H1 (cell line): ENCODE measurements around the gene TOP3B. TPM values are rescaled to one million over a fixed set of nuclear protein-coding genes. Genes with fewer than 3 reads are reported as not detected.

Experiments used
- CTCF ChIA-PET: fragments of 300-600 bp; sonication (Branson Sonifier 250); formaldehyde crosslinking; loops from one replicate; lab custom pipeline; 2021; ENCODE audit not compliant: partially characterized antibody; lab: Charles Lee
- POLR2A ChIA-PET: fragments of 300-600 bp; sonication (Branson Sonifier 250); formaldehyde crosslinking; loops from one replicate; lab custom pipeline; 2021; ENCODE audit warnings: inconsistent platforms; ENCODE audit not compliant: partially characterized antibody; lab: Charles Lee
- DNase-seq, 2 experiments: peaks; one replicate each; pipeline versions ENCODE4 v3.0.0 to v3.0.0-alpha.2; 2010 to 2022; ENCODE audit warnings: low spot score in 2 of 2, low read depth in 1 of 2, mixed read lengths in 1 of 2
- FAIRE-seq: peaks from 2 replicates; lab custom pipeline; 2011; peaks lifted over from hg19 to GRCh38; lab: Jason Lieb, UNC
- H2AFZ ChIP-seq: 2 replicates; pipeline ENCODE4 v1.8.1; 2012; ENCODE audit warnings: low read length, inconsistent platforms
- H2AK5ac ChIP-seq: 2 replicates; pipeline ENCODE4 v1.6.1; 2013; ENCODE audit warnings: low read depth, low read length
- H2BK120ac ChIP-seq: replicated peaks from 2 replicates; pipeline ENCODE3; 2013; ENCODE audit warnings: low read depth, low read length, inconsistent platforms
- H2BK12ac ChIP-seq: 2 replicates; pipeline ENCODE4 v1.6.1; 2013; ENCODE audit warnings: low read depth, low read length
- H2BK15ac ChIP-seq: 2 replicates; pipeline ENCODE4 v1.6.1; 2013; ENCODE audit warnings: low read length
- H2BK20ac ChIP-seq: 2 replicates; pipeline ENCODE4 v1.6.1; 2013; ENCODE audit warnings: low read length
- H2BK5ac ChIP-seq: 2 replicates; pipeline ENCODE4 v1.6.1; 2013; ENCODE audit warnings: low read depth, low read length
- H3K14ac ChIP-seq: 2 replicates; pipeline ENCODE4 v1.6.1; 2013; ENCODE audit warnings: inconsistent platforms; ENCODE audit not compliant: insufficient read length
- H3K18ac ChIP-seq: 2 replicates; pipeline ENCODE4 v1.6.1; 2013; ENCODE audit warnings: low read length; ENCODE audit errors: extremely low read depth
- H3K23ac ChIP-seq: 2 replicates; pipeline ENCODE4 v1.6.1; 2013; ENCODE audit warnings: inconsistent platforms; ENCODE audit not compliant: insufficient read length
- H3K23me2 ChIP-seq: 2 replicates; pipeline ENCODE4 v1.6.1; 2013; ENCODE audit warnings: low read depth, low read length
- H3K27ac ChIP-seq: 2 replicates; pipeline ENCODE4 v1.6.1; 2011; ENCODE audit warnings: low read depth, low read length, inconsistent platforms
- H3K27me3 ChIP-seq, 4 experiments: replicated peaks in 1 of 4; 1 replicate in 1 of 4; 2 replicates in 3 of 4; pipeline versions ENCODE4 v1.6.1 to v1.8.1; 2011 to 2013; ENCODE audit warnings: low read length in 3 of 4, mild to moderate bottlenecking in 3 of 4, inconsistent platforms in 2 of 4, mixed read lengths in 2 of 4, moderate library complexity in 1 of 4; ENCODE audit not compliant: control insufficient read depth in 3 of 4, insufficient read depth in 3 of 4; ENCODE audit errors: extremely low read depth in 1 of 4
- H3K36me3 ChIP-seq, 4 experiments: 2 replicates each; pipeline versions ENCODE4 v1.6.1 to v1.8.1; 2011 to 2013; ENCODE audit warnings: mild to moderate bottlenecking in 4 of 4, low read length in 3 of 4, moderate library complexity in 2 of 4, control low read depth in 1 of 4, inconsistent platforms in 1 of 4; ENCODE audit not compliant: insufficient read depth in 4 of 4, control insufficient read depth in 2 of 4
- H3K4ac ChIP-seq: replicated peaks from 2 replicates; pipeline ENCODE3; 2013; ENCODE audit warnings: low read length, low read depth, mixed read lengths, inconsistent platforms; ENCODE audit not compliant: insufficient read length
- H3K4me1 ChIP-seq, 4 experiments: replicated peaks in 1 of 4; 1 replicate in 1 of 4; 2 replicates in 3 of 4; pipeline versions ENCODE4 v1.6.1 to v1.8.1; 2011 to 2013; ENCODE audit warnings: low read length in 3 of 4, inconsistent platforms in 2 of 4, mixed read lengths in 1 of 4; ENCODE audit not compliant: insufficient read depth in 4 of 4, control insufficient read depth in 3 of 4
- H3K4me2 ChIP-seq, 2 experiments: 2 replicates each; pipeline versions ENCODE4 v1.6.1 to v1.8.1; 2011 to 2013; ENCODE audit warnings: low read depth in 2 of 2, low read length in 2 of 2, control low read depth in 1 of 2, inconsistent platforms in 1 of 2, mild to moderate bottlenecking in 1 of 2; ENCODE audit not compliant: insufficient read depth in 1 of 2
- H3K4me3 ChIP-seq, 4 experiments: fragments of 200-600, 300-600 bp in 1 of 4; sonication (generic), shearing (Covaris generic), sonication (Bioruptor Twin) in 1 of 4; 2 replicates each; pipeline versions ENCODE4 v1.5.1 to v1.8.1; 2011 to 2016; ENCODE audit warnings: low read length in 4 of 4, low read depth in 3 of 4, control low read depth in 2 of 4, inconsistent platforms in 2 of 4, mild to moderate bottlenecking in 2 of 4, mixed read lengths in 1 of 4, moderate library complexity in 1 of 4; ENCODE audit not compliant: insufficient read depth in 2 of 4; ENCODE audit errors: extremely low read depth in 1 of 4
- H3K56ac ChIP-seq: replicated peaks from 2 replicates; pipeline ENCODE3; 2013; ENCODE audit warnings: low read depth, mild to moderate bottlenecking, mixed read lengths, low read length, inconsistent platforms; ENCODE audit not compliant: insufficient read length
- H3K79me1 ChIP-seq: 2 replicates; pipeline ENCODE4 v1.6.1; 2013; ENCODE audit warnings: low read depth, low read length, control low read depth
- H3K79me2 ChIP-seq, 2 experiments: 2 replicates each; pipeline versions ENCODE4 v1.6.1 to v1.8.1; 2012 to 2013; ENCODE audit warnings: low read length in 2 of 2, mild to moderate bottlenecking in 2 of 2, inconsistent platforms in 1 of 2; ENCODE audit not compliant: insufficient read depth in 2 of 2, control insufficient read depth in 1 of 2
- H3K9ac ChIP-seq, 4 experiments: replicated peaks in 1 of 4; 1 replicate in 1 of 4; 2 replicates in 3 of 4; pipeline versions ENCODE4 v1.6.1 to v1.8.1; 2011 to 2013; ENCODE audit warnings: low read depth in 3 of 4, low read length in 3 of 4, control low read depth in 2 of 4, mild to moderate bottlenecking in 2 of 4, moderate library complexity in 2 of 4, inconsistent platforms in 1 of 4; ENCODE audit errors: extremely low read depth in 1 of 4
- H3K9me3 ChIP-seq, 2 experiments: 2 replicates each; pipeline versions ENCODE4 v1.6.1 to v1.8.1; 2012 to 2013; ENCODE audit warnings: mild to moderate bottlenecking in 2 of 2, moderate library complexity in 2 of 2, control low read depth in 1 of 2, inconsistent platforms in 1 of 2, low read depth in 1 of 2, low read length in 1 of 2, mixed read lengths in 1 of 2; ENCODE audit not compliant: insufficient read depth in 2 of 2
- H4K20me1 ChIP-seq, 2 experiments: replicated peaks in 1 of 2; 2 replicates each; pipeline versions ENCODE3 to v1.8.1; 2011 to 2013; ENCODE audit warnings: inconsistent platforms in 2 of 2, low read length in 2 of 2, mild to moderate bottlenecking in 1 of 2; ENCODE audit not compliant: insufficient read depth in 2 of 2, control insufficient read depth in 1 of 2
- H4K5ac ChIP-seq: 2 replicates; pipeline ENCODE4 v1.6.1; 2013; ENCODE audit warnings: low read length, low read depth, mixed read lengths, inconsistent platforms; ENCODE audit not compliant: insufficient read length
- H4K8ac ChIP-seq: 2 replicates; pipeline ENCODE4 v1.8.0; 2013; ENCODE audit warnings: mild to moderate bottlenecking, moderate library complexity, low read length, inconsistent platforms; ENCODE audit not compliant: insufficient read depth; ENCODE audit errors: extremely low read depth
- H4K91ac ChIP-seq: replicated peaks from 2 replicates; pipeline ENCODE3; 2013; ENCODE audit warnings: low read length, mixed read lengths, inconsistent platforms; ENCODE audit not compliant: insufficient read length
- BCL11A ChIP-seq, 2 experiments: IDR thresholded peaks; one replicate each; pipeline ENCODE4 v1.6.1; 2011; ENCODE audit warnings: low read depth in 2 of 2, low read length in 2 of 2, mild to moderate bottlenecking in 2 of 2
- CREB1 ChIP-seq: IDR thresholded peaks from 2 replicates; pipeline ENCODE4 v1.6.1; 2012; ENCODE audit warnings: inconsistent platforms
- EP300 ChIP-seq, 2 experiments: IDR thresholded peaks; 1 replicate in 1 of 2; 2 replicates in 1 of 2; pipeline ENCODE4 v1.6.1; 2011 to 2012; ENCODE audit warnings: low read depth in 2 of 2, low read length in 2 of 2, mild to moderate bottlenecking in 2 of 2, borderline replicate concordance in 1 of 2, inconsistent platforms in 1 of 2, moderate library complexity in 1 of 2
- EZH2 ChIP-seq: fragments of 200-600 bp; sonication (generic); IDR thresholded peaks from 2 replicates; pipeline ENCODE4 v1.7.1; 2012; ENCODE audit warnings: low read depth, mild to moderate bottlenecking, moderate library complexity, low read length, inconsistent platforms; ENCODE audit not compliant: severe bottlenecking
- GABPA ChIP-seq: IDR thresholded peaks from 2 replicates; pipeline ENCODE4 v1.6.1; 2011; ENCODE audit warnings: mild to moderate bottlenecking, low read length, moderate library complexity, borderline replicate concordance; ENCODE audit not compliant: insufficient read depth
- KDM1A ChIP-seq: fragments of 200-600, 300-600 bp; sonication (generic); IDR thresholded peaks from 2 replicates; pipeline ENCODE4 v1.7.1; 2016; ENCODE audit warnings: mild to moderate bottlenecking, low read length, borderline replicate concordance
- KDM5A ChIP-seq: fragments of 200-600 bp; IDR thresholded peaks from 2 replicates; pipeline ENCODE4 v1.7.1; 2012; ENCODE audit warnings: mild to moderate bottlenecking, low read length, inconsistent platforms, mixed read lengths
- SIRT6 ChIP-seq: IDR thresholded peaks from one replicate; pipeline ENCODE4 v1.7.1; 2012; ENCODE audit warnings: low read length, inconsistent platforms
- SP1 ChIP-seq: IDR thresholded peaks from 2 replicates; pipeline ENCODE4 v1.6.1; 2011; ENCODE audit warnings: low read depth, low read length
- SP2 ChIP-seq: IDR thresholded peaks from 2 replicates; pipeline ENCODE4 v1.6.1; 2012; ENCODE audit warnings: mild to moderate bottlenecking, low read length, inconsistent platforms
- SP4 ChIP-seq: IDR thresholded peaks from 2 replicates; pipeline ENCODE4 v1.6.1; 2012; ENCODE audit warnings: low read length, inconsistent platforms
- SRF ChIP-seq: IDR thresholded peaks from 2 replicates; pipeline ENCODE4 v1.6.1; 2011; ENCODE audit warnings: mild to moderate bottlenecking, low read depth, low read length, moderate library complexity
- TAF7 ChIP-seq: optimal IDR thresholded peaks from 2 replicates; pipeline ENCODE3; 2011; ENCODE audit warnings: low read depth, mild to moderate bottlenecking, inconsistent platforms, low read length, moderate library complexity, borderline replicate concordance
- ZNF274 ChIP-seq: IDR thresholded peaks from 2 replicates; pipeline ENCODE4 v1.7.0; 2012; ENCODE audit warnings: low read length, borderline replicate concordance; ENCODE audit errors: extremely low read depth
- WGBS, 2 experiments: shearing (Covaris generic) in 1 of 2; methylation state at CpG; one replicate each; pipeline versions ENCODE4 v1.1.6 to v1.1.7; 2013 to 2015; ENCODE audit warnings: low lambda C conversion rate in 2 of 2, mixed read lengths in 2 of 2, inconsistent platforms in 1 of 2, low coverage in 1 of 2, missing lambda C conversion rate in 1 of 2; ENCODE audit not compliant: insufficient replicate concordance in 2 of 2, insufficient coverage in 1 of 2, insufficient read length in 1 of 2; ENCODE audit errors: extremely low coverage in 1 of 2, missing lambda C conversion rate in 1 of 2; 5-methylcytosine and 5-hydroxymethylcytosine counted together
- polyA plus RNA-seq, 7 experiments: library from polyadenylated mRNA; depleted of rRNA in 3 of 7; stranded (reverse) in 5 of 7; unstranded in 2 of 7; fragments of >200 nt in 5 of 7; fragments of 200-250 nt in 2 of 7; gene quantifications; 1 replicate in 5 of 7; 2 replicates in 1 of 7; 4 replicates in 1 of 7; pipeline versions ENCODE4 v1.2.1 to v1.2.3, GENCODE V29; 2011 to 2013; ENCODE audit warnings: missing spikeins in 2 of 7, mixed read lengths in 2 of 7
- total RNA-seq: library from RNA; stranded (reverse); fragmentation: NEBNext Ultra II Directional; extraction: Animal tissue kit (Norgen Biotek cat#: 25700); gene quantifications from 2 replicates; pipeline ENCODE4 v1.2.1, GENCODE V29; 2021

The TOP3B gene
- total and polyA plus RNA-seq, 2 of the 8 experiments (the other 6 are each of a cell fraction or from before 2014, with no cell fraction given), result 30.4 to 52.8 TPM

DNA sequence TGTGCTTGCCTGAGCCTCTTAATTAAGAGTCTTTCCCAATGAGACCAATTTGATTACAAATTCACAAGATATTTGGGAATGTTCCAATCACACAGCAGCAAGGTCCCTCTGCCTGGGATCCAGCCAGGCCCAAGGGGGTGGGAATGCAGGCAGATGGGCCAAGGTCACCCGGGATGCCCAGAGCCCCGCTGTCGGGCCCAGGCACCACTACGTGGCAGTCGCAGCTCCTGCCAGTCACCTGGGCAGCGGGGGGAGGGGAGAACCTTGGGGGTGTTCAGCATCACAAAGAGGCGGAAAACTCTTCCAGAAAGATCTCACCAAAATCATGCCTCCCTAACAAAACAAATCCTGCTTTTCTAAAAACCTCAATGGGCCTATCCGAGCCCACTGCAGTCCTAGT is 60.9 kb downstream of the TOP3B start:
- peak overlapping the region; percentile 100 for H4K91ac ChIP-seq
- H2AFZ ChIP-seq, result no peak overlapping the region
- H2BK120ac ChIP-seq, result peak overlapping the region; percentile 79
- 0 out of 2 replicates have a peak overlapping the region, but pooled peaks have one; percentile 2 for H2AK5ac ChIP-seq
- peak overlapping the region; percentile 90 for H4K8ac ChIP-seq
- H3K27me3 ChIP-seq, result no peaks in the 10 kb centered on the region; a peak in 1 of 7 replicates
- WGBS, 2 experiments, result 33% methylated on average over 8 of the region's 8 CpGs; no CpG with 5 or more reads in 1 of the 2 experiments
- H3K36me3 ChIP-seq, result no peaks in the 10 kb centered on the region
- H3K9ac ChIP-seq, result peak overlapping the region in 1 of 4 experiments; percentile 21; a peak in 2 of 7 replicates
- H2BK12ac ChIP-seq, result peak overlapping the region; percentile 86; the same call in 1 of the 2 replicates
- ChIA-PET POLR2A (interaction anchor here (0.7 to 1.4 kb wide), 4 partner anchors 11 to 263 kb away, joined by 3 read pairs; no protein-coding TSS in a partner anchor), CTCF (interaction anchor here (0.6 to 7.5 kb wide), 4 partner anchors 16 to 208 kb away, joined by 3 to 59 read pairs (median 4); no protein-coding TSS in a partner anchor)
- H3K9me3 ChIP-seq, result no peaks in the 10 kb centered on the region
- FAIRE-seq (no peak), DNase-seq (peak; percentile 46 to 83)
- H3K18ac ChIP-seq, result peak overlapping the region; percentile 97
- H2BK5ac ChIP-seq, result peak overlapping the region; percentile 97; the same call in 1 of the 2 replicates
- H3K79me1 ChIP-seq, result no peaks in the 10 kb centered on the region
- peak overlapping the region; percentile 44; the same call in 1 of the 2 replicates for H3K27ac ChIP-seq
- H3K14ac ChIP-seq, result no peak overlapping the region
- peak overlapping the region; percentile 28 to 31; a peak in 3 of 4 replicates for H3K4me2 ChIP-seq
- no peaks in the 10 kb centered on the region for H3K79me2 ChIP-seq
- H3K4ac ChIP-seq, result peak overlapping the region; percentile 57
- peak overlapping the region; percentile 73 for H4K5ac ChIP-seq
- peaks cover 11 to 61% (median 46%) of the 10 kb centered on the region in 4 experiments for H3K4me1 ChIP-seq
- H2BK15ac ChIP-seq, result peak overlapping the region; percentile 88; the same call in 1 of the 2 replicates
- H2BK20ac ChIP-seq, result no peak overlapping the region; the same call in 1 of the 2 replicates
- peak overlapping the region in 1 of 4 experiments; percentile 9; a peak in 1 of 8 replicates for H3K4me3 ChIP-seq
- no peak overlapping the region for H3K23ac ChIP-seq
- H4K20me1 ChIP-seq, result no peaks in the 10 kb centered on the region
- H3K23me2 ChIP-seq, result no peaks in the 10 kb centered on the region
- H3K56ac ChIP-seq, result no peak overlapping the region
- peak; percentile 64 for TF ChIP-seq CREB1
- no peak for TF ChIP-seq KDM5A
- TF ChIP-seq BCL11A (IDR thresholded peaks at IDR 0.05; ENCODE audit: low read depth in 2 of 2, low read length in 2 of 2), result no peak
- TF ChIP-seq TAF7, result no peak
- TF ChIP-seq SIRT6, result no peak
- TF ChIP-seq SRF, result no peak
- no peak for TF ChIP-seq SP2
- TF ChIP-seq GABPA, result no peak
- TF ChIP-seq EZH2, result no peak
- TF ChIP-seq SP4, result no peak
- TF ChIP-seq KDM1A, result peak; percentile 7; the same call in 1 of the 2 replicates
- no peak for TF ChIP-seq ZNF274
- peak in 1 of 2 experiments; percentile 71; a peak in 1 of 3 replicates for TF ChIP-seq EP300 (IDR thresholded peaks at IDR 0.05; ENCODE audit: borderline replicate concordance in 1 of 2, low read depth in 2 of 2, low read length in 2 of 2)
- TF ChIP-seq SP1, result peak; percentile 68
